Right cardiac atrium (tissue), 5 donors: Measurements from ENCODE around the gene MT1H. TPM values are rescaled to one million over a fixed set of nuclear protein-coding genes. Genes with fewer than 3 reads are reported as not detected.

Source experiments
- ATAC-seq, 2 donors: fragments of 200-7000 bp; cut with Tn5 transposase; one replicate each; pipeline versions ENCODE4 v1.8.0 to v1.9.1; 2020; ENCODE audit warnings: moderate library complexity in 2 of 2, mild to moderate bottlenecking in 1 of 2
- DNase-seq, 3 donors: peaks; one replicate each; pipeline ENCODE4 v3.0.0-alpha.2; 2020
- H3K27ac ChIP-seq: one replicate; pipeline ENCODE4 v1.5.1; 2013; ENCODE audit warnings: mild to moderate bottlenecking, low read length, control low read depth, moderate library complexity
- H3K27me3 ChIP-seq: one replicate; pipeline ENCODE4 v1.6.1; 2013; ENCODE audit not compliant: control insufficient read depth, insufficient read depth
- H3K4me1 ChIP-seq: one replicate; pipeline ENCODE4 v1.6.1; 2013; ENCODE audit warnings: low read length; ENCODE audit not compliant: control insufficient read depth, insufficient read depth
- H3K4me3 ChIP-seq: one replicate; pipeline ENCODE4 v1.5.1; 2013; ENCODE audit warnings: low read length, control low read depth
- H3K9me3 ChIP-seq: one replicate; pipeline ENCODE4 v1.6.1; 2013; ENCODE audit warnings: low read length; ENCODE audit not compliant: control insufficient read depth
- WGBS: extraction: QIAGEN DNeasy Blood & Tissue Kit; methylation state at CpG from one replicate; pipeline ENCODE4 v1.1.7; 2013; 5-methylcytosine and 5-hydroxymethylcytosine counted together
- intact Hi-C, 4 donors: fragments of 100-400 bp; cut with DNase I; formaldehyde crosslinking; loops; one replicate each; pipeline versions ENCODE4 v1.11.0 to v1.14.0; 2022 to 2023
- polyA plus RNA-seq: library from polyadenylated mRNA; stranded (reverse); fragments of 200-250 nt; gene quantifications from one replicate; pipeline ENCODE4 v1.2.3, GENCODE V29; 2013
- total RNA-seq, 4 donors: library from RNA; stranded (reverse); fragmentation: NEBNext Ultra II Directional; extraction: Animal tissue kit (Norgen Biotek cat#: 25700); gene quantifications; one replicate each; pipeline ENCODE4 v1.2.1, GENCODE V29; 2021
- donor health status: healthy with polysubstance abuse.
- donor health status: DM: no; HTN: yes; CAD: no.
- donor health status: DM: no; HTN: no; CAD: no.
- donor health status: DM: no; HTN: yes; CAD: no; lungs with severe emphysema.
- donor health status: DM: yes; HTN: yes; CAD: no.

The MT1H gene
- total and polyA plus RNA-seq, 5 donors = not detected

GRCh38 chr16:56679078-56679730 is 9.6 kb downstream of the MT1H start:
- 89% methylated on average over 3 of the region's 3 CpGs for WGBS
- H3K4me1 ChIP-seq = peaks cover 10% of the 10 kb centered on the region

DNA sequence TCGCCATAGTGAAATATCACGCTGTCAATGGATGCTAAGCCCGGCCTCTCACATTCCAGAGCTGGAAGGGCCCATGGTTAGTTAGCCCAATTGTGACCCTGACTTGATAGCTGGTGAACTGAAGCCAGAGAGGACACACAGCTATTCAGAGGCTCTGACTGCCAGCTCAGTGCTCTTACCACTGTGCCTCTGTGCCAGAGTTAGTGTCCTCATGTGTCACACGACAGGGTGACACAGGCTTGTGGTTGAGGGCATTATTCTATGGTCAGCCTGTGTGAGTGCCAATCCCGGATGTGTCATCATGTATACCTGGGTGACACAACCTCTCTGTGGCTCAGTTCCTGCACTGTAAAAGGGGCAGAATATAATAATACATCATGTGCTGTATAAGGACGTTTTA is 10.2 kb downstream of the MT1H start:
- H3K4me3 ChIP-seq = no peak overlapping the region
- H3K27me3 ChIP-seq = no peaks in the 10 kb centered on the region
- DNase-seq (no peak), ATAC-seq (peak in 1 of 2 donors; percentile 6)
- peak overlapping the region; percentile 68 for H3K27ac ChIP-seq
- H3K4me1 ChIP-seq = peaks cover 14% of the 10 kb centered on the region
- intact Hi-C loops = no loop called here
- no peaks in the 10 kb centered on the region for H3K9me3 ChIP-seq
- WGBS = 65% methylated on average over 6 of the region's 6 CpGs

More at GRCh38 chr16:56679078-56679730, 9.6 kb downstream of the MT1H start:
- H3K27me3 ChIP-seq = no peaks in the 10 kb centered on the region
- peak overlapping the region; percentile 68 for H3K27ac ChIP-seq
- intact Hi-C loops = no loop called here
- no peak for DNase-seq
- no peaks in the 10 kb centered on the region for H3K9me3 ChIP-seq
- H3K4me3 ChIP-seq = no peak overlapping the region
- no peak for ATAC-seq

DNA sequence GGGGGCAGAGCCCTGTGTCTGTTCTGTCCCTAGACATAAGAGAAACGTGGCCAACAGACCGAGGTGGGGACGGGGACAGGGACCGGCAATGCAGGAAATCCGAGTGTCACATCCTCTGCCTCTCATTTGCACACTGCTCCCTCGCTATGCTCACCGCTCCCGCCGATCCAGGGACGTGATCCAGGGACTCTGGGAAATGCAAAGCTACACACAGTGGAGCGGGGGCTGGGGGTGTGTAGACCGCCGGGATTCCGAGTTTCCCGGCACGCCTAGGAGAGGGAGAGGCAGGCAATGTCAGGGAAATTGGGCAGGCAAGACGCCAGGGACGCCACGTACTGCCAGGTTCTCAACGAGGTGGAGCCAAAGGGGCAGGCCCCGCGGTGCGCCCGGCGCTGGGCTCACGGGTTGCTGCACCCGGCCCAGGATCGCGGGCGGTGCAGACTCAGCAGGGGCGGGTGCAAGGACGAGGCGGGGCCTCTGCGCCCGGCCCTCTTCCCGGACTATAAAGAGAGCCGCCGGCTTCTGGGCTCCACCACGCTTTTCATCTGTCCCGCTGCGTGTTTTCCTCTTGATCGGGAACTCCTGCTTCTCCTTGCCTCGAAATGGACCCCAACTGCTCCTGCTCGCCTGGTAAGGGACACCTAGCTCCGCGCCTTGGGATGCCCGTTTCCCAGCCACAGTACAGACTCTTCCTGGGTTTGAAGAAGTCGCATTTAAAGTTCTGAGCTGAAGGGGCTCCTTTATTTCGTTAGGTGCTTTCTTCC is 12.5 kb downstream of the MT1H start, which contains the start of gene MT1X:
Gene MT1X (plus strand): TSS at position 532 of the 764 bp plus-strand sequence. CDS start 71 bp downstream, at position 603.
- peak within 1 kb of the TSS; percentile 77 for H3K4me3 ChIP-seq
- peak within 1 kb of the TSS; percentile 87 for H3K27ac ChIP-seq
- no peaks in the 10 kb centered on the region for H3K9me3 ChIP-seq
- H3K4me1 ChIP-seq = peaks cover 19% of the 10 kb centered on the region
- DNase-seq (peak; percentile 96 to 99 (median 97)), ATAC-seq (peak; percentile 97 to 98)
- intact Hi-C loops = no loop called here
- H3K27me3 ChIP-seq = no peaks in the 10 kb centered on the region
- under 1% methylated on average over 49 of the region's 49 CpGs for WGBS

DNA sequence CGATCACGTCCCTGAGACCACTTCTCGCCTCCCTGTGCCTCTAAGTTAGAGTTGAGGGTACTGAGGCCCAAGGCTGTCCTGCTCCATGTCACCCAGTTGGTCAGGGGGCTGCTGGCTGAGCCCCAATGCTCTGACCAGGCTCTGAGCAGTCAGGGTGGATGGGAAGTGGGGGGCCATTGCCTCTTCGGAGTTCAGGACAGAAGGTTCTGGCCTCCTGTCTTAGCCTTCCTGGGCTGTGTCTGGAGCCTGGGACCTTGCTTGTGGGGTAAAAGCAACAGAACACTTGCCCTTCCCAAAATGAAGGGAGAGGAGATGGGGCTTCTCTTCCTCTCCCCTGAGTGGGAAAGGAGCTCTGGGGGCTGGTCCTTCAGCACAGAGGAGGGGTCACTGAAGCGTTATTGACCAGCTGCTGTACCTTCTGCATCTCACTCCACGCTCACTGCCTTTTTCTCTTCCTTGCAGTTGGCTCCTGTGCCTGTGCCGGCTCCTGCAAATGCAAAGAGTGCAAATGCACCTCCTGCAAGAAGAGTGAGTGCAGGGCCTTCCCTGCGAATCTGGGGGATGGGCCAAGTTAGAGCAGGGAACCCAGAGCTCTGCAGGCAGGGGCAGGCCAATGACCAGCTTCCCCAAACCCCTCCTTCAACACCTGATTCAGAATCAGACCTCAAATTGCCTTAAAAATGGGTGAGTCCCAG is 13.2 kb downstream of the MT1H start:
- ATAC-seq = peak in 1 of 2 donors; percentile 8
- intact Hi-C loops = no loop called here
- Histone ChIP-seq H3K27ac (peak overlapping the region; percentile 87), H3K27me3 (no peaks in the 10 kb centered on the region), H3K4me1 (peaks cover 19% of the 10 kb centered on the region), H3K4me3 (peak overlapping the region; percentile 77), H3K9me3 (no peaks in the 10 kb centered on the region)
- WGBS = 42% methylated on average over 8 of the region's 8 CpGs
- peak in 2 of 3 donors; percentile 39 to 75 for DNase-seq

GRCh38 chr16:56683424-56684172 is 14.0 kb downstream of the MT1H start:
- intact Hi-C loops = no loop called here

DNA sequence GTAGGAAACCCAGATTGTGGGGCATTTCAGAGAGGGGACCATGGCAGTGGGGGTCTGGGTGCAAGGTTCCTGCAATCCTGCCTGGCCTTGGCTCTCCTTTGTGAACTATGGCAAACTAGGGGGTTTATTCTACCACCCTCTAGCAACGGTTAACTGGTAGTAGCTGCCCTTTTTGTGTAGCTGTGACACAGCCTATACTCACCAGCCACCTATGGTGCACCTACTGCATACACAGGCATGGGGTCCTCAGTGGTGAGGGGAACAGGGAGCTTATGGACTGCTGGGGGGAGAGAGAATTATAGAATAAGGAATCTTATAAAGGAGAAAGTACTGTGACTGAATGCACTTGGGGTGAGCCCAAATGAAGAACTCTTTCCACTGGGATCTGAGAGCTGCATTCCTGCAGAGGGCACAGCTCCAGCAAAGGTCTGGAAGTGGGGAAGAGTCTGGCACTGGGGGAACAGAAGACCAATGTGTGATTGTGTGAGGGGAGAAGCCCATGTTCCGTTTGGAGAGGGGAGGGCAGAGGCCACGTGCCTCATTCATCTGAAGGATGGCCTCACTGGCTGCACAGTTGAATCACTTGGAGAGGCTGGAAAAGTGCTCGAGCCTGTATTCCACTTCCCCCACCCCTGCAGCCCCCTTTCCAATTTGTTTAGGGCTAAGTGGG is 14.8 kb downstream of the MT1H start:
- Histone ChIP-seq H3K4me3 (no peak overlapping the region), H3K27ac (peak overlapping the region; percentile 69), H3K27me3 (no peaks in the 10 kb centered on the region), H3K4me1 (peaks cover 19% of the 10 kb centered on the region), H3K9me3 (no peaks in the 10 kb centered on the region)
- intact Hi-C loops = no loop called here
- DNase-seq (no peak), ATAC-seq (no peak)
- WGBS = 67% methylated on average over 4 of the region's 4 CpGs

More at GRCh38 chr16:56683424-56684172, 14.0 kb downstream of the MT1H start:
- no peaks in the 10 kb centered on the region for H3K9me3 ChIP-seq
- ATAC-seq (no peak), DNase-seq (no peak)
- H3K4me3 ChIP-seq = peak overlapping the region; percentile 77
- H3K27me3 ChIP-seq = no peaks in the 10 kb centered on the region
- WGBS = 81% methylated on average over 5 of the region's 5 CpGs
- H3K27ac ChIP-seq = peak overlapping the region; percentile 87
- H3K4me1 ChIP-seq = peaks cover 19% of the 10 kb centered on the region

DNA sequence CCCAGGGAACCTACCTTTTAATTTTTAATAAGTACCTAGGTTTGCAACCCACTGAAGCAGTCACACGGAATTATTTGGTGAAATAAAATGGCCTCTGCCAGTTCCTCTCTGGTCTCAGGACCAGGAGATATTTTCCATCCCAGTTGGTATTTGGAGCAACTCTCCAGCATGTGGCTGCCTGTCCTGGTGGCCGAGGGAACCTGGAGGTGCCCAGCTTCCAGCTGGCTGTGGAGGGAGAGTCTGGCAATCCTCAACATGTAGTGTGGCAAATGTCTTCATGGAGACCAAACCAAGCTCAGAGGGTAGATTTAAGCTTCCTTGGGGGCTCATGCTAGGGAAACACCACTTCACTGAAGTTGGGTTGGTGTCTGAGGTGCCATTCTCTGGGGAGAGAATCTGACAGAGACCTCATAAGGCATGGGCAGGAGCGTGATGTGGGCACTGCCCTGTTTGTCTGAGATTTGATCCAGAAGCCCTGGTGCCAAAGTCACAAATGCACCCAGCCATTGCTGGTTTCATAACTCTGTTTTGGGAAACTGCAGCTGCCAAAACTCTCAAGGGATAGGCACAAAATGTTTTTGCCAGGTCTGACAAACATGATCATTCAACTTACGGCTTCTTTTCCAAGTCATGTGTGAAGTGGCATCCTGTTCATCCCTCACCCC is 15.4 kb downstream of the MT1H start:
- ATAC-seq = no peak
- H3K4me3 ChIP-seq = no peak overlapping the region

DNA sequence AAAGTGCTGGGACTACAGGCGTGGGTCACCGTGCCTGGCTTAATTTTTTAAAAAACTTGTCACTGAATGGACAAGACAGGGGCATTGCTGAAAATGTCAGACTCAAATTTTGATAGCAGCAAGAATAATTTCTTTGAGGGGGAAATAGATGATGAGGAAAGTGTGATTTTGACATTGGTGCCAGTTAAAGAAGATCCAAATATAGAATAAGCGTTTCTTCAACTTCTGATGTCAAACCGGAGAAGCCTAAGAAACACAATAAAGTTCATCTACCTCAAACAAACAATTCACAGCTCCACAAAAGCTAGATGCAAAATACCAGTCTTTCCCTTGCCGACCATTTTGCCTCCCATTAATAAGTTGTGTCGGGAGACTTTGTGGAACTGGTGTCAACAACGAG is 17.1 kb downstream of the MT1H start:
- ATAC-seq (no peak), DNase-seq (no peak)

More for the DNA sequence above, 15.4 kb downstream of the MT1H start:
- H3K4me1 ChIP-seq = peaks cover 19% of the 10 kb centered on the region
- DNase-seq = peak in 1 of 3 donors; percentile 36
- no peaks in the 10 kb centered on the region for H3K9me3 ChIP-seq
- intact Hi-C loops = no loop called here
- WGBS = 69% methylated on average over 4 of the region's 4 CpGs
- no peaks in the 10 kb centered on the region for H3K27me3 ChIP-seq
- H3K27ac ChIP-seq = peak overlapping the region; percentile 80

GRCh38 chr16:56688762-56689161 is 19.1 kb downstream of the MT1H start:
- no peak for ATAC-seq
- H3K9me3 ChIP-seq = no peaks in the 10 kb centered on the region
- intact Hi-C loops = no loop called here
- no peak overlapping the region for H3K27ac ChIP-seq
- WGBS = 33% methylated on average over 1 of the region's 1 CpG
- no peaks in the 10 kb centered on the region for H3K27me3 ChIP-seq
- H3K4me1 ChIP-seq = peaks cover 11% of the 10 kb centered on the region
- no peak overlapping the region for H3K4me3 ChIP-seq
- DNase-seq = no peak

More for the DNA sequence above, 17.1 kb downstream of the MT1H start:
- Histone ChIP-seq H3K27ac (no peak overlapping the region), H3K4me1 (peaks cover 19% of the 10 kb centered on the region), H3K27me3 (no peaks in the 10 kb centered on the region), H3K9me3 (no peaks in the 10 kb centered on the region), H3K4me3 (no peak overlapping the region)
- intact Hi-C loops = no loop called here
- 96% methylated on average over 7 of the region's 7 CpGs for WGBS

DNA sequence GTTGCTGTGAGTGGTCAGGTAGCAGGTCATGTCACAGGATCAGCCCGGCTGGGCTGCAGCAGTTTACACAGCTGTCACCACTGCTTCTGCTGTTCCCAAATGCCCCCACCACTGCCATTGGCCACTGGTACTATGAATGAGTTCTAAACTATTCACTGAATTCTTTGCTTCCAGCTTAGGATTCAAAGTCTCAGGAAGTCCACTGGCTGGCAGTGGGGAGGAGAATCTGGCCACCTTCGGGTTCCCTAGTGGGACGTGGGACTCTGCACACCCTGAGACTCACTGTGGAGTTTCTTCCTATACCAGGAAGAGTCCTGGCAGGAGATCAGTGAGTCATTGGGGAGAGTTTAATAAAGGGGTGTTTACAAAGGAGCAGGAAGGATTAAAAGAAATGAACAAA is 19.6 kb downstream of the MT1H start:
- intact Hi-C loops = no loop called here
- WGBS = 72% methylated on average over 3 of the region's 3 CpGs

More for the DNA sequence above, 19.6 kb downstream of the MT1H start:
- H3K4me3 ChIP-seq = no peak overlapping the region
- no peak overlapping the region for H3K27ac ChIP-seq
- H3K4me1 ChIP-seq = peaks cover 9% of the 10 kb centered on the region
- ATAC-seq = no peak
- DNase-seq = no peak
- H3K9me3 ChIP-seq = no peaks in the 10 kb centered on the region
- no peaks in the 10 kb centered on the region for H3K27me3 ChIP-seq
